Activated naive CD8-positive, alpha-beta T cell treated with anti-CD3 and anti-CD28 coated beads, Interleukin-2, amount 10 ng/mL, durations not matched to agents 7 days and 5 days (primary cell): ENCODE results near the gene ABR. TPM values are rescaled to one million over a fixed set of nuclear protein-coding genes. Genes with fewer than 3 reads are reported as not detected.
"Not testable (repeated sequence)": the region's sequence is repeated elsewhere in the genome, so short reads cannot be mapped to it uniquely, and the experiment has no call there.

Experiments used
- ATAC-seq: fragments of 150-1000 bp; cut with Tn5 transposase; one replicate; pipeline ENCODE4 v1.10.0; 2021; ENCODE audit warnings: low read depth, moderate library complexity
- POLR2A ChIA-PET: fragments of 350-600 bp; sonication (Branson Sonifier 250); formaldehyde crosslinking; loops from one replicate; lab custom pipeline; 2021; ENCODE audit warnings: antibody characterized with exemption; lab: Charles Lee
- DNase-seq: peaks from one replicate; pipeline ENCODE4 v3.0.0; 2021
- H3K27ac Mint-ChIP-seq: one replicate; pipeline ENCODE4 v1.8.0; 2022; ENCODE audit warnings: mild to moderate bottlenecking, mixed read lengths
- H3K27me3 Mint-ChIP-seq: one replicate; pipeline ENCODE4 v1.8.0; 2022; ENCODE audit warnings: mild to moderate bottlenecking, moderate library complexity, mixed read lengths
- H3K36me3 Mint-ChIP-seq: one replicate; pipeline ENCODE4 v1.8.0; 2021; ENCODE audit warnings: mild to moderate bottlenecking, mixed read lengths
- H3K4me1 Mint-ChIP-seq: one replicate; pipeline ENCODE4 v1.8.0; 2021; ENCODE audit warnings: mixed read lengths
- H3K4me3 Mint-ChIP-seq: one replicate; pipeline ENCODE4 v1.8.0; 2022; ENCODE audit warnings: mild to moderate bottlenecking, moderate library complexity, mixed read lengths
- H3K9me3 Mint-ChIP-seq: one replicate; pipeline ENCODE4 v1.8.0; 2021; ENCODE audit warnings: mixed read lengths
- total RNA-seq, 2 experiments: library from RNA; stranded (reverse); gene quantifications; one replicate each; pipeline ENCODE4 v1.2.3, GENCODE V29; 2021

Gene ABR
- total RNA-seq, 2 experiments from 2014 or later, result 156 to 158 TPM

DNA sequence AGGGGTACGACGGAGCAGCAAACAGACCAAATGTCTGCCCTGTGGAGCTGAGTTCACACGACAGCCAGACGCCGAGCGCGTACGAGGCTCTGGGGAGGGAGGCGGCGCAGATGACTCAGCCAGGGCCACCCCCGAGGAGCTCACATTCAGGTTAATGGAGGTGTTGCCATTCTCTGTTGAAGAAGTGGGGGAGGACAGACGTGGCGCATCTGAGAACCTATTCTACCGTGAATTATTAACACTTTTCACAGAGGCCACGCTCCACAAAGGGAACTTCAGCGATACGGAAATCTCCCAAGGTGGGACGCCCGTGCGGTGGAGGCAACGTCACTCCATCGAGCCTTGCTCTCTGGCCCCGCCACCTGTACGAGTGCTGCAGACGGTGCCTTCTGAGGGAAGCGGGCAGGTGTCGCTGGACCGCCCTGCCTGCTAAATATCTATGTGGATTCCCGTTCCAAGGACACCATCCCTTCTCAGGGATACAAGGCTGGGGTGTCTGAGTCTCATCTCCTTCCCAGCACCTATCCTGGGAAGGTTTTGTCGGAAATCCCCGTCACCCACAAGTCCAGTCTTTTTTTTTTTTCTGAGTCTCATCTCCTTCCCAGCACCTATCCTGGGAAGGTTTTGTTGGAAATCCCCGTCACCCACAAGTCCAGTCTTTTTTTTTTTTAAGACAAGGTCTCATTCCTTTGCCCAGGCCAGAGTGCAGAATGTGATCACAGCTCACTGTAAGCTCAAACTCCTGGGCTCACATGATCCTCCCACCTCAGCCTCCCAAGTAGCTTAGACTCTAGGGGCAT lies 19.0 kb downstream of the ABR start:
- POLR2A ChIA-PET, result no interaction called here
- no peaks in the 10 kb centered on the region for H3K27me3 Mint-ChIP-seq
- H3K9me3 Mint-ChIP-seq, result no peaks in the 10 kb centered on the region
- no peak overlapping the region for H3K4me3 Mint-ChIP-seq
- H3K27ac Mint-ChIP-seq, result no peak overlapping the region
- no peaks in the 10 kb centered on the region for H3K36me3 Mint-ChIP-seq
- no peak for DNase-seq
- ATAC-seq, result no peak
- no peaks in the 10 kb centered on the region for H3K4me1 Mint-ChIP-seq

DNA sequence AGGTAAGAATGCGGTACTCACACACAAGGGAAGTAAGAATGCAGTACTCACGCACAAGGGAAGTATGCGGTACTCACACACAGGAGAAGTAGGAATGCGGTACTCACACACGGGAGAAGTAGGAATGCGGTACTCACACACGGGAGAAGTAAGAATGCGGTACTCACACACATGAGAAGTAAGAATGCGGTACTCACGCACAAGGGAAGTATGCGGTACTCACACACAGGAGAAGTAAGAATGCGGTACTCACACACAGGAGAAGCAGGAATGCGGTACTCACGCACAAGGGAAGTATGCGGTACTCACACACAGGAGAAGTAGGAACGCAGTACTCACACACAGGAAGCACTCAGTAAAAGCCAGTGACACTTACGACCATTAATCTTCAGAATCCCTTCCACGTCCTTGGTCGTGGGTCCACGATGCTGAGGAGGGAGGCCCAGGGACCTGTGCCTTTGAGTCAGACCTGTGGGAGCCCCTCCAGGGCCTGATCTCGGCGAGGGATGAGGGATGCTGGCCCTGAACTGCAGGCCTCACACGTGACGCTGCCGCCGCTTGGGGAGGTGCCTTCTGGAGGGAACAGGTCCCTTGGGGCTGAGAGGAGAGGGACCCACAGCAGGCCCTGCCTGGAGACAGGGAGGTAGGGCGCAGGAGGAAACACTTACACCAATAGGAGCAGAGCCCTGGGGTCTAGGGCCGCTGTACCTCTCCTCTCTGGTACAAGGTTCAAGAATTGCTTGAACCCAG lies 20.2 kb downstream of the ABR start:
- Mint-ChIP-seq H3K9me3 (no peaks in the 10 kb centered on the region), H3K27ac (no peak overlapping the region), H3K36me3 (no peaks in the 10 kb centered on the region), H3K4me3 (no peak overlapping the region), H3K4me1 (no peaks in the 10 kb centered on the region), H3K27me3 (no peaks in the 10 kb centered on the region)
- DNase-seq (no peak), ATAC-seq (no peak)
- POLR2A ChIA-PET, result no interaction called here

DNA sequence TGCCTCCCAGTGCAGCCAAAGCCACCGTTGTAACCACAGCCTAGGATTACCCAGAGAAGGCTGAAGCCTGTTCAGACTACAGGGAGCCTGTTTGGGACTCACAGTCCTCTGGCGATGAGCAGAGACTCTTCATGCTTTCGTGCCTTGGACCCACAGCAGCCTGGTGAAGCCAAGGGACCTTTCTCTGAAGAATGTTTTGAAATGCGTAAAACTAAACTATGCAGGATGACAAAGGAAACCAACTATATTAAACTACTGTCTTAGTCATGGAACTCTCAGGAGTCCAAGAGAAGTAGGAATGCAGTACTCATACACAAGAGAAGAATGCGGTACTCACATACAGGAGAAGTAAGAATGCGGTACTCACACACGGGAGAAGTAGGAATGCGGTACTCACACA lies 20.9 kb downstream of the ABR start:
- no peak overlapping the region for H3K4me3 Mint-ChIP-seq
- H3K27me3 Mint-ChIP-seq, result no peaks in the 10 kb centered on the region
- no peaks in the 10 kb centered on the region for H3K4me1 Mint-ChIP-seq
- H3K9me3 Mint-ChIP-seq, result no peaks in the 10 kb centered on the region
- DNase-seq (no peak), ATAC-seq (no peak)
- no peak overlapping the region for H3K27ac Mint-ChIP-seq
- POLR2A ChIA-PET, result no interaction called here
- H3K36me3 Mint-ChIP-seq, result no peaks in the 10 kb centered on the region

DNA sequence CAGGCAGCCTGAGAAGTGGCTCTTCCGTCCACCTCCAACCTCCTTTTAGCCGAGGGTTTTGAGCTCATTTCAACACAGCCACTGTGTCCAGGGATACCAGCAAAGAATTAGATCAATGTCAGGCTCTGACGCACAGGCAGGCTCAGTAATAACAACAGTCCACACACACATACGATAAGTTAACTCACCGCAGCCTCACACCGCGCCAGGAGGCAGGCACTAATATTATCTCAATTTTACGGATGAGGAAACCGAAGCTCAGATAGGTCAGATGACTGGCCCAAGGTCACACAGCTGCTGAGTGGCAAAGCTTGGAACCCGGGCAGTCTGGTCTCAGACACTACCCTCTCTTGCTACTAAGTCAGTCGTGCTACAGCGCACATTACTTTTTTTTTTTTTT lies 22.9 kb downstream of the ABR start:
- H3K27me3 Mint-ChIP-seq, result no peaks in the 10 kb centered on the region
- no peak for DNase-seq
- no peak overlapping the region for H3K4me3 Mint-ChIP-seq
- no peaks in the 10 kb centered on the region for H3K36me3 Mint-ChIP-seq
- H3K4me1 Mint-ChIP-seq, result no peaks in the 10 kb centered on the region
- ATAC-seq, result no peak
- H3K27ac Mint-ChIP-seq, result no peak overlapping the region
- H3K9me3 Mint-ChIP-seq, result no peaks in the 10 kb centered on the region
- POLR2A ChIA-PET, result no interaction called here

DNA sequence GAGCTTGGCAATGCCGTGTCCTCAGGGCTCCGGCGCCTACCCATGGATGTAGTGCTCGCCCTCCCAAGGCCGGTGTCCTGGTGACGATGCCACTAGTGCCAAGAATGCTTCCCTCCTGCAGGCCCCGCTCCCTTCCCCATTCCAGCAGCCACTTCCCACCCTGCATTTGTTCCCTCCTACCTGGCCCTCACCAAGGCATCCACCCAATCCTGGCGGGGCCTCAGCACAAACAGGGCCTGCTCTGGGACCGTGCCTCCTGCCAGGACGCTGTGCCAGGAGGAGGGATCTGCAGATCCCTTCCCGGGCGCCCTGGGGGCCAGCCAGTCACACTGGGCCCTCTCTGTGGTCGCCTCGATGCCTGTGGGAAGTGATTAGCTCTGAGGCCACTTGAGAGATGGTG lies 25.1 kb downstream of the ABR start:
- DNase-seq (no peak), ATAC-seq (no peak)
- H3K4me1 Mint-ChIP-seq, result peaks cover 2% of the 10 kb centered on the region
- H3K36me3 Mint-ChIP-seq, result no peaks in the 10 kb centered on the region
- no peak overlapping the region for H3K4me3 Mint-ChIP-seq
- H3K27ac Mint-ChIP-seq, result no peak overlapping the region
- no peaks in the 10 kb centered on the region for H3K27me3 Mint-ChIP-seq
- POLR2A ChIA-PET, result interaction anchor here (0.5 kb wide), 1 partner anchor 182 kb away, joined by 3 read pairs; no protein-coding TSS in a partner anchor
- no peaks in the 10 kb centered on the region for H3K9me3 Mint-ChIP-seq

DNA sequence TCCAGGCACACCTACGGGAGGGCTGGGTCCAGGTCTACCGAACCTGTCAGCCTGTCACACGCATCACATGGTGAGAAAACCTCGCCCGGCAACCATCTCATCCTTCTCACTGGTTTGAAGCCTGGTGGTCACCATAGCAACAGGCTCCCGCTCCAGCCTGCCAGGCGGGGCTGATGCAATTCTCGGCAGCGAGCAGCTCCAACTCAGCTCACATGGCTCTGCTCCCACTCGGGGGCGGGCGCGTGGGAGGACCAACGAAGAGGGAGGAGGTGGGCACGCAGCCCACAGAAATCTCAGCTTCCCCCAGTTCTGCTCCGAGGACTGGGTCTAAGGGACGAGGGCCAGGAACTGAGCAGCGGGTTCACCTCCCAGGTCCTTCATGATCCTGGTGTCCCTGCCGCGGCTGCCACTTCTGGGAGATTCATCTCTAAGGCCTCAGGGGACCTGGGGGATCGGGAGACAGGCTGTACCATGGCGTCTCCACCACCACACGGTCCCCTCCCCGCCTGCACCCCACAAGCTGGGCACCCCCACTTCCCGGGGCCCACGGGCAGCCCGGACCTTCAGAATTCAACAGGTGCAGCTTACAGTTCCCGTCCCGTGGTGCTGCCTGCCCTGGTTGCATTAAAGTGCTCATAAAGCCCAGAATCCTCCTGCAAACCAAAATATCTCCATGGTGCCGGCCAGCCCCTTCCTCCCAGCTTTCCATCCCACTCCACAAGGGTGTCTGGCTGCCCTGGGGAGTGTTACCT lies 25.8 kb downstream of the ABR start:
- POLR2A ChIA-PET, result no interaction called here
- ATAC-seq (no peak), DNase-seq (no peak)
- Mint-ChIP-seq H3K4me1 (peaks cover 2% of the 10 kb centered on the region), H3K4me3 (no peak overlapping the region), H3K36me3 (no peaks in the 10 kb centered on the region), H3K27me3 (no peaks in the 10 kb centered on the region), H3K9me3 (no peaks in the 10 kb centered on the region), H3K27ac (no peak overlapping the region)

DNA sequence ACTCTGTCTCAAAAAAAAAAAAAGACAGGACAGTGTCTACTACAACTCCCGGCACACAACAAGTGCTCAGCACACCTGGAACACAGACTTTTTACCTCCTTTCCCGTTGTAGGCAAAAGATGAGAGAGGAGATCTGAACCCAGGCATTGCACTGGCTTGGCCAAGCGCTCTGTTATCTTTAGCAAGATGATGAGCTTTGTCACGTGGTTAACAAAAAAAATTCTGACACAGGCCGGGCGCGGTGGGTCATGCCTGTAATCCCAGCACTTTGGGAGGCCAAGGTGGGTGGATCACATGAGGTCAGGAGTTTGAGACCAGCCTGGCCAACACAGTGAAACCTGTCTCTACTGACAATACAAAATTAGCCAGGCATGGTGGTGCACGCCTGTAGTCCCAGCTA lies 27.2 kb downstream of the ABR start:
- H3K27ac Mint-ChIP-seq, H3K9me3 Mint-ChIP-seq, H3K4me1 Mint-ChIP-seq, POLR2A ChIA-PET, H3K4me3 Mint-ChIP-seq, ATAC-seq, DNase-seq, H3K27me3 Mint-ChIP-seq, H3K36me3 Mint-ChIP-seq: not testable (repeated sequence)

DNA sequence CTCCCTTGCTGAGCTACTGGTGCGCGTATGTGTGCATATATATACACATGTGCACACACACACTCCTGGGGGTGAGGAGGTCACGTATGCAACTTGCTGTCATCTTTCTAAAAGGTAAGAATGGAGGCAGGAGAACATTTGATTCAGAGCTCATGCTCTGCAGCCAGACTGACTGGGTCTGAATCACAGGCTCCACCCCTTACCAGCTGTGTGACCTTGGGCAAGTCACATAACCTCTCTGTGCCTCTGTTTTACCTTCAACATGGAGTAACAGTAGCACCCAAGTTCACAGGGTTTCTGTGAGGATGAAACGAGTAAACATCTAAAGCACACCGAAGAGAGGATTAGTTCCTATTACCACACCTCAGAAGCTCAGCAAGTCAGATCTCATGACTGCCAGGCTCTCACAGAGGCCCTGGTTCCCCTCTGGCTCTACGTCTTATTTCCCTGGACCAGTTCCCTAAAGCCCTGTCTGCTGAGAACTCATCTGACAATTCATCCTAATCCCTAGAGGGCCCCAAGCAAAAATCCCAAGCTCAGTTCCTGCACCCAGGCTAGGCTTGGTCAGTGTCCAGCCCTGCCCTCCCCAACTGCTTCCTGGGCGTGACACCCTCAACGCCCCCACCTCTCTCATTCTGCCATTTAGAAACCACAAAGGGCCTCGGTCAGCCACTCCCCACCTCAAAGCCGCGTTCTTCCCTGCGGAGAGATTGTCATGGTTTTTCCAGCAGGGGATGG lies 28.7 kb downstream of the ABR start:
- POLR2A ChIA-PET, result no interaction called here
- H3K27ac Mint-ChIP-seq, result no peak overlapping the region
- peaks cover 2% of the 10 kb centered on the region for H3K4me1 Mint-ChIP-seq
- no peak overlapping the region for H3K4me3 Mint-ChIP-seq
- no peaks in the 10 kb centered on the region for H3K27me3 Mint-ChIP-seq
- no peak for ATAC-seq
- no peak for DNase-seq
- peaks cover 7% of the 10 kb centered on the region for H3K9me3 Mint-ChIP-seq
- no peaks in the 10 kb centered on the region for H3K36me3 Mint-ChIP-seq

DNA sequence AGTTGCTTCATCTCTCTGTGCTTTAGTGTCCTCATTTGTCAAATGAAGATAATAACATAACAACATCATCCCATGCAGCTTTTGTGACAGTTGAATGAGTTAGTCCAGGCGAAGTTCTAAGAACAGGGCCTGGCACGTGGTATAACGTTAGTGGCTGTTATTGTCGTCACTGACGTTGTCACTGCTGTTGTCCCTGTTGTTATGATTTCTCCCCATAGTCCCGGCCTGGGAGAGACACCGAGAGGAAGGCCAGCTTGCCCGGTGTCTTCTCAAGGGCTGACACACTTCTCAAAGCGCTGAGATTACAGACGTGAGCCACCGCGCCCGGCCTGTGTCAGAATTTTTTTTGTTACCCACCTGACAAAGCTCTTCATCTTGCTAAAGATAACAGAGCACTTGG lies 29.9 kb downstream of the ABR start:
- Mint-ChIP-seq H3K9me3 (peaks cover 7% of the 10 kb centered on the region), H3K4me3 (no peak overlapping the region), H3K4me1 (peaks cover 2% of the 10 kb centered on the region), H3K27me3 (no peaks in the 10 kb centered on the region), H3K27ac (no peak overlapping the region), H3K36me3 (no peaks in the 10 kb centered on the region)
- POLR2A ChIA-PET, result interaction anchor here (0.6 kb wide), 1 partner anchor 1422 kb away, joined by 3 read pairs; no protein-coding TSS in a partner anchor
- DNase-seq, result no peak
- ATAC-seq, result no peak

DNA sequence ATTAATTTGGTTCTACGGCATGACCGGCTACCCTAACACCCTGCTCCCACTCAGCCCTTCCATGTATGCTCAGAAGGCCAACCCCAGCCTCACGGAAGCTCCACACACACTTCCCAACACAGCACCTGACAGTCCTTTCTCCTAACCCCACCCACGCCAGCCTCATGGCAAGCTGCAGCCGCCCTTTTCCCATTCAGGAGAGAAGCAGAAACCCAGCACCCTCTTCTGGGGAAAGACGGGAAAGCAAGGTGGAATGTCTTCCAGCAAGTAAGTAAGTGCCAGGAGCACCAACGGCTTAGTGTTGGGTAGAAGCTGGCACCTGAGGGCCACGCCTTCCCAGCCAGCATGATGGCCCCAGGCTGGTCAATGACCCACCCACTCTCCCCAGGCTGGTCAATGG lies 32.1 kb downstream of the ABR start:
- H3K9me3 Mint-ChIP-seq, result peaks cover 7% of the 10 kb centered on the region
- no peaks in the 10 kb centered on the region for H3K27me3 Mint-ChIP-seq
- no peak for ATAC-seq
- no peak overlapping the region for H3K4me3 Mint-ChIP-seq
- peaks cover 2% of the 10 kb centered on the region for H3K4me1 Mint-ChIP-seq
- no peaks in the 10 kb centered on the region for H3K36me3 Mint-ChIP-seq
- DNase-seq, result no peak
- POLR2A ChIA-PET, result no interaction called here
- H3K27ac Mint-ChIP-seq, result no peak overlapping the region

DNA sequence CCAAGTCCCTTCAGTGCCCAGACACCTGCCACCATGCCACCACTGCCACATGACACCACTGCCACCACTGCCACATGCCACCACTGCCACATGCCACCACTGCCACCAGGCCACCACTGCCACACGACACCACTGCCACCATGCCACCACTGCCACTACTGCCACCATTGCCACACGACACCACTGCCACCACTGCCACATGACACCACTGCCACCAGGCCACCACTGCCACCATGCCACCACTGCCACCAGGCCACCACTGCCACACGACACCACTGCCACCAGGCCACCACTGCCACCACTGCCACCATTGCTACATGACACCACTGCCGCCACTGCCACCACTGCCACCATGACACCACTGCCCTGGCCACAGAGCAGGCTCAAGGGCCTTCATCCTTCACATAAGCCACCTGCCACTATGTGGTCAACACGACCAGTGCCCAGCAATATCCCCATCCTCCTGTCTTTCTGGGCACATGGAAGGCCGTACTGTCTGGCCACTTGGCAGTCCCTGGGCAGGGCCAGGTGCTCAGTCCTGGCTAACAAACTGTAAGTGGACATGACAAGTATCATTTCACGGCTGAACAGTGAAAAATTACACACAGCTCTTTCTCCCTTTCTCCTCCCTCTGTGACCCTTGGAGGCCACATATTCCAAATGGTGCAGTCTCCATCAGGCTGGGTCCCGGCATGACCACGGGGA lies 33.1 kb downstream of the ABR start:
- DNase-seq, result no peak
- POLR2A ChIA-PET, result interaction anchor here (1.3 kb wide), 1 partner anchor 54 kb away, joined by 4 read pairs; no protein-coding TSS in a partner anchor
- Mint-ChIP-seq H3K36me3 (no peaks in the 10 kb centered on the region), H3K4me1 (peaks cover 2% of the 10 kb centered on the region), H3K27ac (no peak overlapping the region), H3K4me3 (no peak overlapping the region), H3K9me3 (peaks cover 7% of the 10 kb centered on the region), H3K27me3 (no peaks in the 10 kb centered on the region)
- no peak for ATAC-seq

DNA sequence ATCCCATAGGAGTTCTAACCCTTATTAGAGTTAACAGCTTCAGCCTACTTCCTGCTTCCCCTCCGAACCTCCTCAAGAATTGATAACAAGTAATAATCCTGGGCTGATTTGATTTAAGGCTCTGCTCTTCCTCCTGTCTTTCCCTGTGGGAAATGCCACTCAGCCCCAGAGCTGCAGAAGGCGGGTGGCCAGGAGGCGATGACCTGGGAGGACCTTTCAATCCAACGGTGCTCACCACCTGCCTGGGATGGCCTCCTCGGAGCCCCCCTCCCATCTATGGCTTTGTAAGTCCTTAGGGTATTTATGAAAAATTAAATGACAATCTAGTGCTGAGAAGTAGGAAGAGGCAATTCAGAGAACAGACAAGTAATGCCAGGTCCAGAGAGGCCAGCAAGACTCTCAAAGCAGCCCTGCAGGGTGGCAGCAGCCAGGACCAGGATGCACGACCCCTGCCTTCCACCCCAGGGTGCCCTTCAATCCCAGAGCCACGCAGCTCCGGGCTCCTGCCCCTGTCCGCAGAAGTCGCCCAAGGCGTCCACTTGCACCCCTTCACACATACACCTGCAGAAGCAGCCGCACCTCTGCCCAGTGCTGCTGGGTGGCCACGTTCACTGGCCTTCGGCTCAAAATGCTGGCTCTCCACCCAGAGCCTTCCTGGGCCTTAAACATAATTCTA lies 34.3 kb downstream of the ABR start:
- no peak overlapping the region for H3K27ac Mint-ChIP-seq
- POLR2A ChIA-PET, result no interaction called here
- no peak overlapping the region for H3K4me3 Mint-ChIP-seq
- no peaks in the 10 kb centered on the region for H3K36me3 Mint-ChIP-seq
- DNase-seq (no peak), ATAC-seq (no peak)
- peaks cover 7% of the 10 kb centered on the region for H3K9me3 Mint-ChIP-seq
- H3K4me1 Mint-ChIP-seq, result no peaks in the 10 kb centered on the region
- H3K27me3 Mint-ChIP-seq, result no peaks in the 10 kb centered on the region
